Measurements from ENCODE around the gene TRIM67. TPM values are rescaled to one million over a fixed set of nuclear protein-coding genes. Genes with fewer than 3 reads are reported as not detected.

The TRIM67 gene
- total RNA-seq, 1 experiment from 2014 or later: not detected

DNA sequence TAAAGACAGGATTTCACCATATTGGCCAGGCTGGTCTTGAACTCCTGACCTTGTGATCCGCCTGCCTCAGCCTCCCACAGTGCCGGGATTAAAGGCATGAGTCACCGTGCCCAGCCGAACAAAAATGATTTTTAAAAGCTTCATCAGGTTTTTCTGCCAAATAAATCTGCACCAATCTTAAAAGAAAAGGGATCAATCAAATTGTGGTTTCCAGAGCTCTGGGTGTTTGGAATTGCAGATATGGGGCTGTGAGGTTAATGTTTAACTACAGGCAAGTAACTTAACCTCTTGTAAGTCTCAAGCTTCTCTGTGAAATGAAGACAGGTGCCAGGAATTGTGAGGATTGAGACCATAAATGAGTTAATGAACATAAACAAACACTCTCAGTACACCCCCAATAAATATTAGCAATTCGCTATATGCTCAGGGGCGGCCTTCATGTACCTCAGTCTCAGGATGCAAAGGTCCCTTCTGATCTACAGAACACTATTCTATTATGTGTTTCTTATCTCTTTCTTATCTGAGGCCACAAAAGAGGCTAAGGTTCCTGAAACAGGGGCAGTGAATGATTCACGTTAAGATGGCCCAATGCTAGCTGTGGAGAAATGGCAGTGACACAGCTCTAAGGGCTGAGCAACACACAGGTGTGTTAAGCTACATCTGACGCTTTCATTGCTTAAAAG, 72.0 kb downstream of the TRIM67 start:
- Histone ChIP-seq H3K27ac (ENCODE audit: low read length) (no peak overlapping the region), H4K20me1 (ENCODE audit: low read length) (no peaks in the 10 kb centered on the region), H3K9ac (ENCODE audit: low read length) (no peak overlapping the region), H2AFZ (ENCODE audit: low read length) (no peak overlapping the region), H3F3A (ENCODE audit: low read length, unreplicated experiment) (no peaks in the 10 kb centered on the region), H3K4me3 (ENCODE audit: low read length) (no peak overlapping the region), H3K27me3 (ENCODE audit: low read length) (no peaks in the 10 kb centered on the region), H3K4me2 (ENCODE audit: low read length) (no peak overlapping the region), H3K36me3 (ENCODE audit: low read depth, low read length) (peaks cover 18% of the 10 kb centered on the region; the same call in 1 of the 2 replicates), H3K9me2 (replicated peaks; ENCODE audit: low read length) (no peaks in the 10 kb centered on the region), H3K79me2 (ENCODE audit: low read length) (no peaks in the 10 kb centered on the region), H3K4me1 (ENCODE audit: insufficient read depth, low read length) (no peaks in the 10 kb centered on the region), H3K9me3 (ENCODE audit: low read length) (no peaks in the 10 kb centered on the region)
- CTCF ChIA-PET: no interaction called here
- TF ChIP-seq EZH2phosphoT487 (IDR thresholded peaks at IDR 0.05; ENCODE audit: borderline replicate concordance, low read length) (no peak), EZH2 (IDR thresholded peaks at IDR 0.05; ENCODE audit: low read length, unreplicated experiment) (no peak)
- TF ChIP-seq, protein P1, sequence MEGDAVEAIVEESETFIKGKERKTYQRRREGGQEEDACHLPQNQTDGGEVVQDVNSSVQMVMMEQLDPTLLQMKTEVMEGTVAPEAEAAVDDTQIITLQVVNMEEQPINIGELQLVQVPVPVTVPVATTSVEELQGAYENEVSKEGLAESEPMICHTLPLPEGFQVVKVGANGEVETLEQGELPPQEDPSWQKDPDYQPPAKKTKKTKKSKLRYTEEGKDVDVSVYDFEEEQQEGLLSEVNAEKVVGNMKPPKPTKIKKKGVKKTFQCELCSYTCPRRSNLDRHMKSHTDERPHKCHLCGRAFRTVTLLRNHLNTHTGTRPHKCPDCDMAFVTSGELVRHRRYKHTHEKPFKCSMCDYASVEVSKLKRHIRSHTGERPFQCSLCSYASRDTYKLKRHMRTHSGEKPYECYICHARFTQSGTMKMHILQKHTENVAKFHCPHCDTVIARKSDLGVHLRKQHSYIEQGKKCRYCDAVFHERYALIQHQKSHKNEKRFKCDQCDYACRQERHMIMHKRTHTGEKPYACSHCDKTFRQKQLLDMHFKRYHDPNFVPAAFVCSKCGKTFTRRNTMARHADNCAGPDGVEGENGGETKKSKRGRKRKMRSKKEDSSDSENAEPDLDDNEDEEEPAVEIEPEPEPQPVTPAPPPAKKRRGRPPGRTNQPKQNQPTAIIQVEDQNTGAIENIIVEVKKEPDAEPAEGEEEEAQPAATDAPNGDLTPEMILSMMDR (conservative IDR thresholded peaks at IDR 0.05; ENCODE audit: low read depth, low read length): no peak
- POLR2A ChIA-PET (ENCODE audit: unreplicated experiment): interaction anchor here (0.5 kb wide), 1 partner anchor 370 kb away, joined by 17 read pairs; no protein-coding TSS in a partner anchor
- ATAC-seq (no peak), DNase-seq (no peak)
- intact Hi-C loops (cut with micrococcal nuclease): no loop called here
- BruUV-seq (replicated peaks): no TSS peak

DNA sequence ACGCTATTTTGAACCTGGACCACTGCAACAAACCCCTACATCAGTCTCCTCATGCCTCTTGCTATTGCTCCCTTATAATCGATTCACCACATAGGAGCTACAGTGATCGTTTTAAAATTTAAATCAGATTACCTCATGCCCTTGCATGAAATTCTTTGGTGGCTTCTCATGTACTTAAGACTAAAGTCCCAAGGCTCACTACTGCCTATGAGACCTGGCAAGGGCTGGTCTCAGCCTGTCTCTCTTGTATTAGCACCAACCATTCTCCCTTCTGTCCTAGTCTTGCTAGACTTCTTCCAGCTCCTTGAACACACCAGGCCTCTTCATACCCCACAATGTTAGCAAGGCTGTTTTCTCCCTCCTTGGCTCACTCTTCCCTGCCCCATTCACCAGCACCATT, 72.6 kb downstream of the TRIM67 start:
- no peak overlapping the region for H2AFZ ChIP-seq (ENCODE audit: low read length)
- no peaks in the 10 kb centered on the region for H3K27me3 ChIP-seq (ENCODE audit: low read length)
- H3K4me3 ChIP-seq (ENCODE audit: low read length): no peak overlapping the region
- ChIA-PET POLR2A (ENCODE audit: unreplicated experiment) (interaction anchor here (0.5 kb wide), 1 partner anchor 369 kb away, joined by 17 read pairs; no protein-coding TSS in a partner anchor), CTCF (no interaction called here)
- no peaks in the 10 kb centered on the region for H3K79me2 ChIP-seq (ENCODE audit: low read length)
- H3F3A ChIP-seq (ENCODE audit: low read length, unreplicated experiment): no peaks in the 10 kb centered on the region
- TF ChIP-seq EZH2phosphoT487 (IDR thresholded peaks at IDR 0.05; ENCODE audit: borderline replicate concordance, low read length): no peak
- TF ChIP-seq, protein P1 (conservative IDR thresholded peaks at IDR 0.05; ENCODE audit: low read depth, low read length): no peak
- TF ChIP-seq EZH2 (IDR thresholded peaks at IDR 0.05; ENCODE audit: low read length, unreplicated experiment): no peak
- H3K4me1 ChIP-seq (ENCODE audit: insufficient read depth, low read length): no peaks in the 10 kb centered on the region
- DNase-seq: no peak
- no peaks in the 10 kb centered on the region for H3K9me3 ChIP-seq (ENCODE audit: low read length)
- no peak overlapping the region for H3K4me2 ChIP-seq (ENCODE audit: low read length)
- intact Hi-C loops (cut with micrococcal nuclease): no loop called here
- no peak for ATAC-seq
- no peak overlapping the region for H3K27ac ChIP-seq (ENCODE audit: low read length)
- H4K20me1 ChIP-seq (ENCODE audit: low read length): no peaks in the 10 kb centered on the region
- H3K9me2 ChIP-seq (replicated peaks; ENCODE audit: low read length): no peaks in the 10 kb centered on the region
- H3K36me3 ChIP-seq (ENCODE audit: low read depth, low read length): peaks cover 18% of the 10 kb centered on the region; the same call in 1 of the 2 replicates
- BruUV-seq (replicated peaks): no TSS peak
- H3K9ac ChIP-seq (ENCODE audit: low read length): no peak overlapping the region

DNA sequence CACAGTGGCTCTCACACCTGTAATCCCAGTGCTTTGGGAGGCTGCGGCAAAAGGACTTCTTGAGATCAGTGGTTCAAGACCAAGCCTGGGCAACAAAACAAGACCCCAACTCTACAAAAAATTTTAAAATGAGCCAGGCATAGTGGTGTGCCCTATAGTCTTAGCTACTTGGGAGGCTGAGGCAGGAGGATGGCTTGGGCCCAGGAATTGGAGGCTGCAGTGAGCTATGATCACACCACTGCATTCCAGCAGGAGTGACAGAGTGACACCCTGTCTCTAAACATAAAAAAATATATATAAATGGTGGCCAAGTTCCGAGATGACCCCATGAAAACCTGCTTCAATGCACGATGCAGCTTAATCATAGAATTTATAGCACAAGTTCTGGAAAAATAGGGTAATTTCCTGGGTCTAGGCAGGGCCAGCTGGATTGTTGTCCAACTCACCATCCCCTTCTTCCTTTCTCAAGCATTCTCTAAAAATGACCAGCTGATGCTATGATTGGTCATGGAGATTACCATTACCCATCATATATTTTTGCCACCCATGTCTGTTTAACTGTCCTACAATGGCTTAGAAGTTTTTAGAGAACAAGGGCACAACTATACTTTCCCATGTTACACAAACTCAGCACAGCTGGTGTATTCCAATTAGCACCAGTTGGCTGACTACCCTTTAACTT, 73.8 kb downstream of the TRIM67 start:
- Histone ChIP-seq H3K79me2 (ENCODE audit: low read length) (peaks cover 11% of the 10 kb centered on the region), H3K27me3 (ENCODE audit: low read length) (no peaks in the 10 kb centered on the region), H2AFZ (ENCODE audit: low read length) (no peak overlapping the region), H3F3A (ENCODE audit: low read length, unreplicated experiment) (no peaks in the 10 kb centered on the region), H3K36me3 (ENCODE audit: low read depth, low read length) (peaks cover 18% of the 10 kb centered on the region; the same call in 1 of the 2 replicates), H3K9me3 (ENCODE audit: low read length) (no peaks in the 10 kb centered on the region), H3K4me3 (ENCODE audit: low read length) (no peak overlapping the region), H3K9me2 (replicated peaks; ENCODE audit: low read length) (no peaks in the 10 kb centered on the region), H4K20me1 (ENCODE audit: low read length) (no peaks in the 10 kb centered on the region), H3K4me1 (ENCODE audit: insufficient read depth, low read length) (peaks cover 11% of the 10 kb centered on the region), H3K4me2 (ENCODE audit: low read length) (no peak overlapping the region), H3K27ac (ENCODE audit: low read length) (no peak overlapping the region), H3K9ac (ENCODE audit: low read length) (no peak overlapping the region)
- TF ChIP-seq, protein P1 (conservative IDR thresholded peaks at IDR 0.05; ENCODE audit: low read depth, low read length): no peak
- no peak for TF ChIP-seq EZH2phosphoT487 (IDR thresholded peaks at IDR 0.05; ENCODE audit: borderline replicate concordance, low read length)
- TF ChIP-seq EZH2 (IDR thresholded peaks at IDR 0.05; ENCODE audit: low read length, unreplicated experiment): no peak
- ChIA-PET CTCF (no interaction called here), POLR2A (ENCODE audit: unreplicated experiment) (no interaction called here)
- no TSS peak for BruUV-seq (replicated peaks)
- DNase-seq: no peak
- intact Hi-C loops (cut with micrococcal nuclease): no loop called here
- no peak for ATAC-seq
